ENCODE results near the gene SLC7A8.
"Not testable (repeated sequence)": the region's sequence is repeated elsewhere in the genome, so short reads cannot be mapped to it uniquely, and the experiment has no call there.

The SLC7A8 gene

DNA sequence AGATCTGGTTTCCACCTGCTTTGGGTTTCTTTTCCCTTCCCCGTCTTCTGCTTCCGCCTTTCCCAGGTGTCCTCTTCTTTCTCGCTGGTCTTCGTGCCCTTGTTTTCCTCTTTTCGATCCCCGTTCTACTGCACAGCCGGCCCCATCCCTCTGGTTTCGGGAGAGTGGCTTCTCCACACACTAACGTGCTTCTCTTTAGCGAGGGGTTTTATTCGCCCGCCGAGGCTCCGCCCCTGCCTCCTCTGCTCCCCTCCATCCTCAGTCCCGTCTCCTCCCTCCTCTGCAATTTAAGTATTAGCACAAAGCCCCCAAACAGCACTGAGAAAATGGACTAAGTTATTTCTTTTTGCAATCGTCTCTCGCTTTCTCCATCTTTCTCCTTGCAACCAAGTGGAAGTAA is at the start of gene SLC7A8:
Gene SLC7A8 (minus strand): TSS at position 182 of the 400 bp plus-strand sequence. CDS start 746 bp downstream, outside the sequence.
- DNase-seq (ENCODE audit: low read depth), result no peak

DNA sequence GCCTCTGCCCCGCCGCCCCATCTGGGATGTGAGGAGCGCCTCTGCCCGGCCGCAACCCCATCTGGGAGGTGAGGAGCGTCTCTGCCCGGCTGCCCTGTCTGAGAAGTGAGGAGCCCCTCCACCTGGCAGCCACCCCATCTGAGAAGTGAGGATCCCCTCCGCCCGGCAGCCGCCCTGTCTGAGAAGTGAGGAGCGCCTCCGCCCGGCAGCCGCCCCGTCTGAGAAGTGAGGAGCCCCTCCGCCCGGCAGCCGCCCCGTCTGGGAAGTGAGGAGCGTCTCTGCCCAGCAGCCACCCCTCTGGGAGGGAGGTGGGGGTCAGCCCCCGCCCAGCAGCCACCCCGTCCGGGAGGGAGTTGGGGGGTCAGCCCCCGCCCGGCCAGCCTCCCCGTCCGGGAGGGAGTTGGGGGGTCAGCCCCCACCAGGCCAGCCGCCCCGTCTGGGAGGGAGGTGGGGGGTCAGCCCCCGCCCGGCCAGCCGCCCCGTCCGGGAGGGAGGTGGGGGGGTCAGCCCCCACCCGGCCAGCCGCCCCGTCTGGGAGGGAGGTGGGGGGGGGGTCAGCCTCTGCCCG is 48.9 kb upstream of the SLC7A8 start:
- not testable (repeated sequence) for DNase-seq (ENCODE audit: low read depth)

DNA sequence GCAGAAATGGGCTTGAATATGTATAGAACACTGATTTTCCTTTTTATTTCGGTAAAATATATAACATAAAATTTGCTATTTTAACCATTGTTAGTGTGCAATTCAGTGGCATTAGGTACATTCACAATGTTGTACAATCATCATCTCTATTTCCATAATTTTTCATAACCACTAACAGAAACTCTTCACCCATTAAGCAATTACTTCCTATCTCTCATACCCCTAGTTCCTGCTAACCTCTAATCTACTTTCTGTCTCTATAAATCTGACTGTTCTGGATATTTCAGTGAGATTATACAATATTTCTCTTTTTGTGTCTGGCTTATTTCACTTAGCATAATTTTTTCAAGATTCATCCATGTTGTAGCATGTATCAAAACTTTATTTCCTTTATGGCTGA is 45.4 kb upstream of the SLC7A8 start:
- DNase-seq (ENCODE audit: low read depth), result no peak

DNA sequence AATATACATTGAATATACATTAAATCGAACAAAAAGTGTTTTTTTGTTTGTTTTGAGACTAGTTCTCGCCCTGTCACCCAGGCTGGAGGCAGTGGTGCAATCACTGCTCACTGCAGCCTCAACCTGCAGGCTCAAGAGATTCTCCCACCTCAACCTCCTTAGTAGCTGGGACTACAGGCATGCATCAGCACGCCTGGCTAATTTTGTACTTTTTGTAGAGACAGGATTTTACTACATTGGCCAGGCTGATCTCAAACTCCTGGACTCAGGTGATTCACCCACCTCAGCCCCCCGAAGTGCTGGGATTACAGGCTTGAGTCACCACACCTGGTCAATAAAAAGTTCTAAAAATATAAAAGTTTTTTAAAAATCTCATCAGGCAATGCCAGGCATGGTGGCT is 44.1 kb upstream of the SLC7A8 start:
- no peak for DNase-seq (ENCODE audit: low read depth)

DNA sequence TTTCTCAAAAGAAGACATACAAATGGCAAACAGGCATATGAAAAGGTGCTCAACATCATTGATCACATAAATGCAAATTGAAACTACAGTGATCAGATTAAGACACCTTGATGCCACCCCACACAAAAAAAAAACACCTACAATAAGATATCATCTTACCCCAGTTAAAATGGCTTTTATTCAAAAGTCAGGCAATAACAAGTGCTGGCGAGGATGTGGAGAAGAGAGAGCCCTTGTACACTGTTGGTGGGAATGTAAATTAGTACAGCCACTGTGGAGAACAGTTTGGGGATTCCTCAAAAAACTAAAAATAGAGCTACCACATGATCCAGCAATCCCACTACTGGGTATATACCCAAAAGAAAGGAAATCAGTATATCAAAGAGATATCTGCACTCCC is 41.5 kb upstream of the SLC7A8 start:
- not testable (repeated sequence) for DNase-seq (ENCODE audit: low read depth)

DNA sequence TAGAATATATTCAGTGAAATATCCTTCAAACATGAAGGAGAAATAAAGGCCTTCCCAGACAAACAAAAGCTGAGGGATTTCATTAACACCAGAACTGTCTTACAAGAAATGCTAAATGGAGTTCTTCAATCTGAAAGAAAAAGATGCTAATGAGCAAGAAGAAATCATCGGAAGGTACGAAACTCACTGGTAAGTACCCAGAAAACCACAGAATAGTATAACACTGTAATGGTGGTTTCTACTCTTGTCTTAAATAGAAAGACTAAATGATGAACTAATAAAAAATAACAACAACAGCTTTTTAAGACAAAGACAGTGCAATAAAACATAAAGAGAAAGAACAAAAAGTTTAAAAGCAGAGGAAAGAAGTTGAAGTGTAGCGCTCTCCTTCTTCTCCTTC is 35.6 kb upstream of the SLC7A8 start:
- DNase-seq (ENCODE audit: low read depth), result no peak

DNA sequence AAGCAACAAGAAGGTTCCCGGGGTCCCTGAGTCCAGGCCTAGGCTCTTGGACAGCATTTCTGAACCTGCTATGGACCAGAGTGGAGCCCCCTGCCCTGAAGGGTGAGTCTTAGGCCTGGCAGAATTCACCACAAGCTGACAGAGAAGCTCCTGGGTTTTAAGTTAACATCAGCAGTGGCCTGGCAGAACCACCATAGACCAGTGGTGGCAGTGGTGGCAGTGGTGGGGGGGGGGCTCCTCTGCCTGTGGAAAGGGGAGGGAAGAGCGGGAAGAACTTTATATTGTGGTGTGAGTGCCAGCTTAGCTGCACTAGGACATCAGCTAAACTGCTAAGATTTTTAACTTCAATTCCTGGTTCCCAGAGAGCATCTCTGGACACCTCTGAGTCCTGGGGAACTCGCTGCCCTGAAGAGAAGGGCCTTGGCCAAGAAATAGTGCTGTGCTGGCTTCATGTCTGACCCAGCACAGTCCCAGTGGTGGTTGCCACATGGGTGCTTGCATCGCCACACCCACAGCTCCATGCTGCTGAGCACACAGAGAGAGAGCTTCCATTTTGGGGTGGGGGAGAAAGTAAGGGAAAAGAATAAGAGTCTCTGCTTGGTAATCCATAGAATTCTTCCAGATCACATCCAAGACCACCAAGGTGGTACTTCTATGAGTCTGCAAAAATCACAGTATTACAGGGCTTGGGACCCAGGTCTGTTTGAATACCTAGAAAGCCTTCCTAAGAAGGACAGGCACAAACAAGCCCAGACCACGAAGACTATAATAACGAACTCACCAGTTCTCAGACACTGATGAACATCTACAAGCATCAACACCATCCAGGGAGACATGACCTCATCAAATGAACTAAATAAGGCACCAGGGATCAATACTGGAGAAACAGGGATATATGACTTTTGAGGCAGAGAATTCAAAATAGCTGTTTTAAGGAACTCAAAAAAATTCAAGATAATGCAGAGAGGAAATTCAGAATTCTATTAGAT is 33.9 kb upstream of the SLC7A8 start:
- DNase-seq (ENCODE audit: low read depth), result no peak

DNA sequence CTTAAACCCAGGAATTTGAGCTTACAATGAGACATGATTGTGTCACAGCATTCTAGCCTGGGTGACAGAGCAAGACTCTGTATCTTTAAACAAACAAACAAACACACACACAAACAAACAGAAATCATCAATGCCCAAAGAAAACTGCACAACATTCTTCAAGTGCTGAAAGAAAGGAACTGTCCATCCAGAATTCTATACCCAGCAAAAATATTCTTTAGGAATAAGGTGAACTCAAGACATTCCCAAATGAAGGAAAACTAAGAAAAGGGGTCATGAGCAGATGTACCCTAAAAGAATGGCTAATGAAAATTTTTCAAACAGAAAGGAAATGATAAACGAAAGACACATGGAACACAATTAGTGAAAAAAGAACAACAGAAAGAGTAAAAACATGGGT is 32.0 kb upstream of the SLC7A8 start:
- no peak for DNase-seq (ENCODE audit: low read depth)

DNA sequence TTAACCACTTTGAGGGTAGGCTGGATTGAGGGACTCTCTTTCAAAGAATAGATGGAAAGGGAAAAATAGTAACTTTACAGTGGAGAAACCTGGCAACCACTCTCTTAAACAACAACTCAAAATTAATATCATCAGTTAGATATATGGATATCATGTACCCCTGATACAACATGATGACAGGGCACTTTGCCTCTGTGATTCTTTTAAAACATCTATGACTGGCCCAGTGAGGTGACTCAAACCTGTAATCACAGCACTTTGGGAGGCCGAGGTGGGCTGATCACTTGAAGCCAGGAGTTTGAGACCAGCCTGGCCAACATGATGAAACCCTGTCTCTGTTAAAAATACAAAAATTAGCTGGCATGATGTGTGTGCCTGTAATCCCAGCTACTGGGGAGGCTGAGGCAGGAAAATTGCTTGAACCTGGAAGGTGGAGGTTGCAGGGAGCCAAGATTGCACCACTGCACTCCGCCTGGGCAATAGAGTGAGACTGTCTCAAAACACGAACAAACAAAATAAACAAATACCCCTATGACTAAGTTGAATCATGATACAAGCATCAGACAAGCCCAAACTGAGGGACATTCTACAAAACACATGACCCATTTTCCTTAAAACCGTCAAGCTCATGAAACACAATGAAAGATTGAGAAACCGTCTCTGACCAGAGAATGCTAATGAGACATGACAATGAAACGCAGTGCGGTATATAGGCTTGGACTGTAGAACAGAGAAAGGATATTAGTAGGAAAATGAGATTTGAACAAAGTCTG is 26.4 kb upstream of the SLC7A8 start:
- DNase-seq (ENCODE audit: low read depth), result no peak

DNA sequence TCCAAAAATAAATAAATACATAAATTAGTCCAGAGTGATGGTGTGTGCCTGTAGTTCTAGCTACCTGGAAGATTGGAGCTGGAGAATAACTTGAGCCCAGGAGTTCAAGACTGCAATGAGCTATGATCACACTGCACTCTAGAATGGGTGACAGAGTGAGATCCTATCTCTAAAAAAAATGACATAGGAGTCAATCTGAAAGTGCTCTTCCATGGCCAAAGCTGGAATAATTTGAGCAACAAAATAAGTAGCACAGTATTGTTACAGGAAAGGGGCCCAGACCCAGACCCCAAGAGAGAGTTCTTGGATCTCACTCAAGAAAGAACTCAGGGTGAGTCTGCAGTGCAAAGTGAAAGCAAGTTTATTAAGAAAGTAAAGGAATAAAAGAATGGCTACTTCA is 24.9 kb upstream of the SLC7A8 start:
- no peak for DNase-seq (ENCODE audit: low read depth)

DNA sequence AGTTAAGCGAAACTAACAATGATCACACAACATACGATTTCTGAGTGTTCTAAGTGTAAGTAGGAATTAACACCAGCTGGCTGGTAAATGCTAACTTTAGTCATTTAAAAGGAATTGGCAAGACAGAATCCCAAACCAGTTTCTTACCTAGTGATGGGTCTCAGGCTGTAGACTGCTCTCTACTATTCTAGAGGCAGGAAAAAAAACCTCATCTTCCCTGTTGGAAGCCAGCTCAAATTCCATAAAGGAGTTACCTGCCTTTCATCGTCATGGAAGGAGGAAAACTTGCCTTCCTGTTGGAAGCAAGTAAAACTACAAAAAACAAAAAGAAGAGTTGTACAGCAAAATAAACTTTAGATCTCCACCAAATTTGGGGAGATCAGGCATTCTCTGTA is 23.7 kb upstream of the SLC7A8 start:
- no peak for DNase-seq (ENCODE audit: low read depth)

DNA sequence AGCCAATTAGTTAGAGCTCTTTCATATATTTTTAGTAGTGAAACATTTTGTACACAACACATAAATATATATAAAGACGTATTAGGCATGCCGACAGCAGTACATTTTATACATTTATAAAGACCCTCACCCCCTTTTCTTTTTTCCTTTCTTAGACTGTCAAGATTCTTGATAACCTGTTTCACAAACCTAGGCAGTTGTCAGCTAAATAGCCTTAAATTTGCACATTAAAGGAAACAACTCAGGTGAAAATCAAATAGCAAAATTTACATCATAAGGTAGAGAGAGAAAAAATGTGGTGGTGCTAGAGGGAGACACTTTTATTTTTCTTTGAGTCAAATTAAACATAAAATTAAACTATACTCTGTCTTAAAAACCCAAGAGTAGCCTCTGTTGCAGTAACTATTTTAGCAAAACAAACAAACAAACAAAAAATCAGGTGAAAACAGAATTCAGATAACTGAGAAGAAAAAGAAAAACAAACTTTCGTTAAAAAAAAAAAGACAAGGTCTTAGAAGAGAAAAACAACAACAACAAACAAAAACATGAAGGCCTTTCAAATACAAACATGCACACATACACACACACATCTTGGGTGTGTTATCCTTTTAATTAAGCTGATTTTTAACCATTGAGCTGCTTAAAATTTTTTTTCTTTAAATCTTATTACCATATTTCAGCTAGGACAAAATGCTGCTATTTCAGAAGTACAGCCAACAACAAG is 23.1 kb upstream of the SLC7A8 start:
- no peak for DNase-seq (ENCODE audit: low read depth)

DNA sequence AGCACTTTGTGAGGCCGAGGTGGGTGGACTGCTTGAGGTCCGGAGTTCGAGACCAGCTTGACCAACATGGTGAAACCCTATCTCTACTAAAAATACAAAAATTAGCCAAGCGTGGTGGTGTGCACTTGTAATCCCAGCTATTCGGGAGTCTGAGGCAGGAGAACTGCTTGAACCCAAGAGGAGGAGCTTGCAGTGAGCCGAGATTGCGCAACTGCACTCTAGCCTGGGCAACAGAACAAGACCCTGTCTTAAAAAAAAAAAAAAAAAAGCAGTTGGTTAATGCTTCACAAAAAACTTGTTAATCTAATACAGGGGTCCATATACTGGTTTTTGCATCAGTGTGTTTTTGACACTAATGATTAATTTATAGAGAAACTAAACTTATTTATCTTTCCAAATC is 18.5 kb upstream of the SLC7A8 start:
- DNase-seq (ENCODE audit: low read depth), result no peak

DNA sequence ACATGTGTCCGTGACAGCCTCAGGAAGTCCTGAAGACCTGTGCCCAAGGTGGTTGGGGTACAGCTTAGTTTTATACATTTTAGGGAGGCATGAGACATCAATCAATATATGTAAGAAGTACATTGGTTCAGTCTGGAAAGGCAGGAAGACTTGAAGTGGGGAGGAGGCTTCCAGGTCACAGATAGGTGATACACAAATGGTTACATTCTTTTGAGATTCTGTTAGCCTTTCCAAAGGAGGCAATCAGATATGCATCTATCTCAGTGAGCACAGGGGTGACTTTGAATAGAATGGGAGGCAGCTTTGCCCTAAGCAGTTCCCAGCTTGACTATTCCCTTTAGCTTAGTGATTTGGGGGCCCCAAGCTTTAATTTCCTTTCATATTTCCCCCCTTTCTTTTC is 15.7 kb upstream of the SLC7A8 start:
- DNase-seq (ENCODE audit: low read depth), result not testable (repeated sequence)

DNA sequence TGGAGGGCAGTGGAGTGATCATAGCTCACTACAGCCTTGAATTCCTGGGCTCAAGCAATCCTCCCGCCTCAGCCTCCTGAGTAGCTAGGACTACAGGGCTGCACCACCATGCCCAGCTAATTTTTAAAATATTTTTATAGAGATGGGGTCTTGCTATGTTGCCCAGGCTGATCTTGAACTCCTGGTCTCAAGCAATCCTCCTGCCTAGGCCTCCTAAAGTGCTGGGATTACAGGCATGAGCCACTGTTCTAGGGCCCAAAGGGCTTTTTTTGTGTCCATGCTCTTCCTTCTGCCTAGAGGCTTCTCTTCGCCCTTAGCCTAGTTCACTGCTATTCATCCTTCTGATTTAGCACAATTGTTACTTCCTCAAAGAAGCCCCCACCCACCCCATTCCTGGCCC is 13.0 kb upstream of the SLC7A8 start:
- DNase-seq (ENCODE audit: low read depth), result not testable (repeated sequence)

DNA sequence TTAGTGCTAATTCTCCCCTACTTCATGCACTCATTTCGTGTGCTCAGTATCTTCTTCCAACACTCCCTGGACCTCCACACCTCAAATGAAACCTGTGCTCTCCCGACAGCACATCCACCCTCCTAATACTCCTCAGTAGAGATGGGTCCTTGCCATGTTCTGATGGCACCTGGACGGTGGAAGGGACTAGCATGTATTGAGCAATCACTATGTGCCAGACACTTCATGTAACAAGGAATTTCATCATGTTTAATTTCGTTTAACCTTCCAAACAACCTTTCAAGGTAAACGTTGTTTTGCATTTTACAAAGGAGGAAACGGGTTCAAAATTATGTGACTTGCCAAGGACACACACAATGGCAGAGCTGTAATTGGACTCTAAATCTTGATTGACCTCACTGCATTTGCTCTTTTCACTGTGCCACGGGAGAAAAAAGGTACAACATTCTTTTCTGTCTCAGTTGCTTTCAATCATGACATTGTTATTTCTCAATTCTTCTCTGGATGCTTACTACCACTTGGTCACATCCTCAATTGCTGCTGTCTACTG is 12.2 kb upstream of the SLC7A8 start:
- no peak for DNase-seq (ENCODE audit: low read depth)

DNA sequence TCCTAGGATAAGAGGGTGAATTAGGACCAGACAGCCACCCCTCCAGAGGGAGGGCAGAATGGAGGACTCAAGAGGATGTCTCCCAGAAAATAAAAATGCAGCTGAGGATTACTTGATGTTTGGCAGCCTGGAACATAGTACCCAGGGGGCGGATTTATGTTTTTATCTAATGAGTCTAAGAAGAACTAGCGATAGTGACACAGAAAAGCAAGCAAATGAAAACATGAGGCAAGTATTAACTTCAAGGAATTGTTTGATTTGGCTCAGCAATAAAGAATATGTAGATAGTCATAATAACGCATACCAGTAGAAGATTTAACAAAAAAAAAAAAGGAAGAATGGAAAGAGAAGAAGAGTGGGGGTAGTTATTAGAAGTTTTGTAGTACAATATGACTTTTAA is 10.0 kb upstream of the SLC7A8 start:
- no peak for DNase-seq (ENCODE audit: low read depth)

DNA sequence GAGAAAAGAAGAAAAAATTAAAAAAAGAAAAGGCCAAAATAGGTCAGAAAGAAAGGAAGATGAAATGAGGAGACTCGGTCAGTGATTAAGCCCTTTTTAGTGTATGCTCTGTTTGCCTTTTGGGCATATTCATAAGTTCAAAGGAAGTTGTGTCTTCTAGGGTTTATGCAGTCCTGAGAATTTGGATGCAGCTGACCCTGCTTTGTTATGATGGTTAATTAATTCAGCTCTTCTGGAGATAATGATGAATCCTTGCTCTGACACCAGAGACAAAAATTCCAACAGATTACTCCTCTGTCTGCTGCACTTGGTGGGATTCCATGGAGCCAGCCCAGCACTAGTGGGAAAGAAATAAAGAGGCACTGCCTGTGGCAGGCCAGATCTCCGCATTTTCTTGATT is 4.5 kb upstream of the SLC7A8 start:
- no peak for DNase-seq (ENCODE audit: low read depth)

DNA sequence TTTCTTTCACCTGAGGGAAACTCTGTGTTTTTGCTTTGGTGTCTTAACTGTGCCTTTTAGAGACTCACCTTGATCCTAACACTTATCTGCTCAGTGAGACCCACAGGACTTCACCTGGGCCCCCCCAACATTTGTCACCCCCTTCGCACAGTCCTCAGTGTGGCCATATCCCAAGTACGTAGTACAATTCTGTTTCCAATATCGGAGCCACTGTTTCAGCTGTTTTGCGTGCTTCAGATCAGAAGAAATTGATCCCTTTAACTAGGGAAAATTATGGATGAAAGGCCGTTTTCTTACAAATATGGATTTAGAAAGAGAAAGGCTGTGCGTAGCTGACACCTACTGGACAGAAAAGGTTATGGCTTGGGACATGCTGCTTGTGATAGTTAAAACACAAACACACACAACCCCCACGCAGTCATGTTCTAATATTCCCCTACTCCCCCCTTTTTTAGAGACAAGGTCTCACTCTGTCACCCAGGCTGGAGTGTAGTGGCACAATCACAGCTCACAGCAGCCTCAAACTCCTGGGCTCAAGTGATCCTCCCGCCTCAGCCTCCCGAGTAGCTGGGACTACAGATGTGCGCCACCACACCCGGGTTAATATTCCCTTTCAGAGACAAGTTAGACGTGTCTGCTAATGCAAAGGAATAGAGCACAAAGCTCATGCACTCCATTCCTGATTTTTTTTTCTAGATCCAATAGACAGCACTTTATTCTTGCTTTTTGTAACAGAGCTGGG is 3.6 kb upstream of the SLC7A8 start:
- no peak for DNase-seq (ENCODE audit: low read depth)

DNA sequence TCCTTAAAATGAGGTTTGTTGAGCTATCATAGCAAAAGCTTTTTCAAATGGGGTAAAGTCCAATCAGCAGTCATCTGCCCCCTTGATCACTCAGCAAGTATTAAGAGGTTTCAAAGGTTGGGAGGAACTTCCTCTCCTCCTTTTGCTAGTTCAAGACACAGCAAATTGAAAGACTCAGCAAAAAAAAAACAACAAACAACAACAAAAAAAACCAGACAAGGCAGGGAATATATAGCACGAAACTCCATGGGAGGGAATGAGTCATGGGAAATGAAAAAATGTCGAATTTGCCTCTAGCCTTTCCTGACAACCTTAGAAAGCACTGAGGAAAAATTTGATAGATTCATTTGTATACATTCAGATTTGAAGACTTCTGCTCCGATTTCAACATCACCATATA is 1.6 kb upstream of the SLC7A8 start:
- no peak for DNase-seq (ENCODE audit: low read depth)

DNA sequence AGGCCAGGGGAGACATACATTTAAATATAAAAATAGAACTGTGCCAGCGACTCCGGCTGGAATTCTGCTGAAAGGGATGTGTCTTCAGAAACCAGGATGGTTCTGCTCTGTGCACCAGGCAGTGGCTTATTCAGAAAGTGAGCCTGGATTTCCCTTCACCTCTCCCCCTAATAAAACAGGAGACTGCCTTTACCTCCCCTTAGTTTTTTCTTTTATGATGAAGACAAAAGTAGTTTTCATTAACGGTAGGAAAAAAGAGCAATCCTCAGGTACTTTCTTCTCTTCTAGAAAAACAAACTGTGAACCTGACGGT is 346 bp downstream of the SLC7A8 start:
- no peak for DNase-seq (ENCODE audit: low read depth)

All from T-helper 22 cell (primary cell).